Stimulated activated CD4-positive, alpha-beta T cell treated with anti-CD3 and anti-CD28 coated beads, TNF-alpha, amount 100 ng/mL, for 4 hours (primary cell): ENCODE data around the gene BBS10.
"Not testable (repeated sequence)": the region's sequence is repeated elsewhere in the genome, so short reads cannot be mapped to it uniquely, and the experiment has no call there.

Source experiments
- DNase-seq, 3 experiments: peaks; one replicate each; pipeline ENCODE4 v3.0.0-alpha.2; 2020; ENCODE audit warnings: low read depth in 3 of 3

Gene BBS10

GRCh38 chr12:76329606-76330005, 18.6 kb downstream of the BBS10 start:
- no peak for DNase-seq

- DNase-seq = no peak
Observed at GRCh38 chr12:76329159-76329558, 19.1 kb downstream of the BBS10 start.

- DNase-seq = not testable (repeated sequence)
Observed at GRCh38 chr12:76319595-76320319, 28.5 kb downstream of the BBS10 start.

GRCh38 chr12:76318773-76319594, 29.2 kb downstream of the BBS10 start:
- DNase-seq = no peak

- DNase-seq = no peak
Observed at GRCh38 chr12:76317976-76318375, 30.2 kb downstream of the BBS10 start.

- no peak for DNase-seq
Observed at GRCh38 chr12:76316468-76316867, 31.7 kb downstream of the BBS10 start.

- DNase-seq = no peak
Observed at GRCh38 chr12:76313299-76313698, 34.9 kb downstream of the BBS10 start.

GRCh38 chr12:76312315-76312714, 35.9 kb downstream of the BBS10 start:
- no peak for DNase-seq

- no peak for DNase-seq
Observed at GRCh38 chr12:76311796-76312195, 36.4 kb downstream of the BBS10 start.

- no peak for DNase-seq
Observed at GRCh38 chr12:76310110-76310509, 38.1 kb downstream of the BBS10 start.

GRCh38 chr12:76308866-76309265, 39.3 kb downstream of the BBS10 start:
- no peak for DNase-seq

GRCh38 chr12:76307083-76307482, 41.1 kb downstream of the BBS10 start:
- no peak for DNase-seq

GRCh38 chr12:76303989-76304460, 44.2 kb downstream of the BBS10 start:
- DNase-seq = no peak

- no peak for DNase-seq
Observed at GRCh38 chr12:76303365-76303764, 44.9 kb downstream of the BBS10 start.

- no peak for DNase-seq
Observed at GRCh38 chr12:76300297-76300665, 47.9 kb downstream of the BBS10 start.

GRCh38 chr12:76299536-76300296, 48.5 kb downstream of the BBS10 start:
- DNase-seq = no peak
